GM12875 (cell line): ENCODE measurements around the gene DCAF7.

Experiments used
- H3K4me3 ChIP-seq: one replicate; pipeline ENCODE4 v1.5.1; 2011; ENCODE audit warnings: low read depth, low read length, control low read depth
- CTCF ChIP-seq: IDR thresholded peaks from 2 replicates; pipeline ENCODE4 v1.5.1; 2011; ENCODE audit warnings: low read depth, mild to moderate bottlenecking, control low read depth, inconsistent platforms, low read length, moderate library complexity, borderline replicate concordance; ENCODE audit not compliant: insufficient read depth

The DCAF7 gene

DNA sequence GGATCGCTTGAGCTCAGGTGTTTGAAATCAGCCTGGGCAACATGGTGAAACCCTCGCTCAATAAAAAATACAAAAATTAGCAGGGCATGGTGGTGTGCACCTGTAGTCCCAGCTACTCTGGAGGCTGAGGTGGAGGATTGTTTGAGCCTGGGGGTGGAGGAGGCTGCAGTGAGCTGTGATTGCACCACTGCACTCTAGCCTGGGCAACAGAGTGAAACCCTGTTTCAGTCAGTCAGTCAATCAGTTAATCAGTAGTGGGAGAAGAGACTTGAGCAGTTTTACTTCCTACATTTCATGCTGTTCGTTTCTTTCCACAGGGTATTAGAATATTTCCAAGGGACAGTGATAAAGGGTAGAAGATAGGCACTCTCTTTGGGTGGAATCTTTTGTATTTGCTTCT, 80.8 kb downstream of the DCAF7 start:
- TF ChIP-seq CTCF, result no peak
- no peak overlapping the region for H3K4me3 ChIP-seq

DNA sequence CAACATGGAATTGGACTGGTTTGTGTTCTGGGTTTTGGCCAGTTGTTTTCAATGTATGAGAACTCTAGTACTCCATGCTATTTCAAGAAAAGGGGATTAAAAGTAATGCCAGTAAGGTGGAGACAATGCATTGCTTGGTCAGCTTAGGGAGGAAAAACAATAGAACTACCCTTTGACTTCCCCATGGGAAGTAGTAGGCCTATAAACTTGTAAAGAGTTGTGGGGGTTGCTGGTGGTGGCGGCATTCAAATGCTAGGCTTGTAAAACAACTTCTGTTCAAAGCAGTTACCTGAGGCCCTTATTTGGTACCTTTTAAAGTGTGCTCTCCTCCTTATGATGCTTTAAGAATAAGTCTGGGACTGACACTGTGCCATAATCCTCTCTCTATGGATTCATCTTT, 81.3 kb downstream of the DCAF7 start:
- TF ChIP-seq CTCF, result no peak
- no peak overlapping the region for H3K4me3 ChIP-seq

GRCh38 chr17:63633742-63634141, 83.5 kb downstream of the DCAF7 start:
- TF ChIP-seq CTCF, result no peak
- no peak overlapping the region for H3K4me3 ChIP-seq

GRCh38 chr17:63634163-63634562, 83.9 kb downstream of the DCAF7 start:
- H3K4me3 ChIP-seq, result no peak overlapping the region
- no peak for TF ChIP-seq CTCF

GRCh38 chr17:63634816-63635215, 84.5 kb downstream of the DCAF7 start:
- no peak overlapping the region for H3K4me3 ChIP-seq
- no peak for TF ChIP-seq CTCF

DNA sequence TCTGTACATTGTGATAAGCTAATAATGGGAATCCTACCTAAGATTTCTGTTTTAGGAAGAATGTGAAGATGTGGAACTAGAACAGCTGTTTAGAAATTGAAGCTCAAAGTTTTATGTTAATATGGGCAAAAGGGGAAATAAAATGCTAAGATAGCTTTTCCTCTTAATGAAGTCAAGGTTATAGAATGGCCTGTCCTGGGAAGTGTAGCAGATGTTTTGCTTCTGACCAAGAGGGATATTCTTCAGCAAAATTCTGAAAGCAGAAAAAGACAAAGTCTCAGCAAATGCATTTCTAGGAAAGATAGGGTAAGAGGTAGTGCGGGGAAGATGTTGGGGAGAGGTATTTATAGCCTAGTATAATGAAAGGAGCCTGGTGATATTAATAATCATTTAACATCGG, 85.0 kb downstream of the DCAF7 start:
- TF ChIP-seq CTCF, result no peak

GRCh38 chr17:63635787-63636186, 85.5 kb downstream of the DCAF7 start:
- TF ChIP-seq CTCF, result no peak
- H3K4me3 ChIP-seq, result no peak overlapping the region

More for the DNA sequence above, 85.0 kb downstream of the DCAF7 start:
- H3K4me3 ChIP-seq, result no peak overlapping the region
